ENCODE results near the gene HAND2. TPM values are rescaled to one million over a fixed set of nuclear protein-coding genes. Genes with fewer than 3 reads are reported as not detected.

HAND2 gene
- total and polyA plus RNA-seq, 2 of the 8 experiments (the other 6 are each of a cell fraction or from before 2014, with no cell fraction given), result 0.05 TPM; not detected in 1

- TF ChIP-seq SIX5 (IDR thresholded peaks at IDR 0.05; ENCODE audit: low read depth, low read length), result no peak
- no peak for TF ChIP-seq NANOG (IDR thresholded peaks at IDR 0.05; ENCODE audit: insufficient read depth, low read depth, low read length, poor library complexity, severe bottlenecking)
- no peak for TF ChIP-seq ASH2L (IDR thresholded peaks at IDR 0.05; ENCODE audit: low read length)
- no peak for TF ChIP-seq KDM5A (IDR thresholded peaks at IDR 0.05; ENCODE audit: low read length)
These were observed 43.3 kb upstream of the HAND2 start (continued) for GRCh38 chr4:173573286-173573685.
